Suppressor macrophage (primary cell): ENCODE results near the gene CEP350.

Source experiments
- DNase-seq, 4 experiments: peaks; one replicate each; pipeline ENCODE4 v3.0.0-alpha.2; 2020 to 2022

Gene CEP350

GRCh38 chr1:180066150-180066549, 111.5 kb downstream of the CEP350 start:
- no peak for DNase-seq

GRCh38 chr1:180070286-180070685, 115.7 kb downstream of the CEP350 start:
- no peak for DNase-seq

GRCh38 chr1:180071759-180072158, 117.1 kb downstream of the CEP350 start:
- no peak for DNase-seq

GRCh38 chr1:180080439-180080838, 125.8 kb downstream of the CEP350 start:
- no peak for DNase-seq

- DNase-seq, result no peak
These were observed 126.9 kb downstream of the CEP350 start for GRCh38 chr1:180081474-180081873.

GRCh38 chr1:180083164-180083563, 128.6 kb downstream of the CEP350 start:
- DNase-seq, result no peak

- no peak for DNase-seq
These were observed 130.3 kb downstream of the CEP350 start for GRCh38 chr1:180084867-180085266.

GRCh38 chr1:180085331-180085730, 130.7 kb downstream of the CEP350 start:
- no peak for DNase-seq

GRCh38 chr1:180092931-180093650, 138.5 kb downstream of the CEP350 start:
- no peak for DNase-seq

GRCh38 chr1:180094705-180095295, 140.2 kb downstream of the CEP350 start:
- DNase-seq, result peak in 1 of 4 experiments; percentile 15

- no peak for DNase-seq
These were observed 142.1 kb downstream of the CEP350 start for GRCh38 chr1:180096584-180097325.

GRCh38 chr1:180097326-180097605, 142.7 kb downstream of the CEP350 start:
- DNase-seq, result no peak

- DNase-seq, result no peak
These were observed 146.8 kb downstream of the CEP350 start for GRCh38 chr1:180101411-180101810.

- DNase-seq, result no peak
These were observed 149.2 kb downstream of the CEP350 start for GRCh38 chr1:180103819-180104218.

- no peak for DNase-seq
These were observed 157.5 kb downstream of the CEP350 start for GRCh38 chr1:180112091-180112490.

GRCh38 chr1:180112984-180113647, 158.5 kb downstream of the CEP350 start:
- no peak for DNase-seq

- DNase-seq, result no peak
These were observed 159.9 kb downstream of the CEP350 start for GRCh38 chr1:180114396-180114945.

- DNase-seq, result peak in 3 of 4 experiments; percentile 51 to 53 (median 51)
These were observed 162.6 kb downstream of the CEP350 start for GRCh38 chr1:180116964-180117763.

GRCh38 chr1:180117764-180118116, 163.1 kb downstream of the CEP350 start:
- DNase-seq, result no peak

- DNase-seq, result no peak
These were observed 165.2 kb downstream of the CEP350 start for GRCh38 chr1:180119837-180120236.

- DNase-seq, result peak in 1 of 4 experiments; percentile 26
These were observed 168.9 kb downstream of the CEP350 start for GRCh38 chr1:180123463-180123936.

- DNase-seq, result no peak
These were observed 176.0 kb downstream of the CEP350 start for GRCh38 chr1:180130651-180131050.
